Activated T-cell treated with anti-CD3 and anti-CD28 coated beads, Interleukin-2, amount 50 U/mL, for 4 hours (primary cell): ENCODE results near the gene ZIC3. TPM values are rescaled to one million over a fixed set of nuclear protein-coding genes. Genes with fewer than 3 reads are reported as not detected.

ENCODE experiments used
- ATAC-seq, 2 donors: fragments of 200-7000 bp; cut with Tn5 transposase; one replicate each; pipeline ENCODE4 v1.10.0; 2021
- DNase-seq: peaks from one replicate; pipeline ENCODE4 v3.0.0-alpha.2; 2020
- H3K27me3 Mint-ChIP-seq: one replicate; pipeline ENCODE4 v1.8.0; 2021; ENCODE audit warnings: low read depth, mixed read lengths
- H3K36me3 Mint-ChIP-seq: one replicate; pipeline ENCODE4 v1.8.0; 2022; ENCODE audit warnings: mixed read lengths; ENCODE audit not compliant: insufficient read depth
- H3K4me1 Mint-ChIP-seq: one replicate; pipeline ENCODE4 v1.8.0; 2021; ENCODE audit warnings: low read depth, mixed read lengths
- H3K4me3 Mint-ChIP-seq: one replicate; pipeline ENCODE4 v1.8.0; 2021; ENCODE audit warnings: mild to moderate bottlenecking, moderate library complexity, mixed read lengths
- H3K9me3 Mint-ChIP-seq: one replicate; pipeline ENCODE4 v1.8.0; 2021; ENCODE audit warnings: mixed read lengths
- total RNA-seq, 3 donors: library from RNA; stranded (reverse); gene quantifications; one replicate each; pipeline ENCODE4 v1.2.1, GENCODE V29; 2021

Gene ZIC3
- total RNA-seq, 3 donors from 2014 or later = not detected

DNA sequence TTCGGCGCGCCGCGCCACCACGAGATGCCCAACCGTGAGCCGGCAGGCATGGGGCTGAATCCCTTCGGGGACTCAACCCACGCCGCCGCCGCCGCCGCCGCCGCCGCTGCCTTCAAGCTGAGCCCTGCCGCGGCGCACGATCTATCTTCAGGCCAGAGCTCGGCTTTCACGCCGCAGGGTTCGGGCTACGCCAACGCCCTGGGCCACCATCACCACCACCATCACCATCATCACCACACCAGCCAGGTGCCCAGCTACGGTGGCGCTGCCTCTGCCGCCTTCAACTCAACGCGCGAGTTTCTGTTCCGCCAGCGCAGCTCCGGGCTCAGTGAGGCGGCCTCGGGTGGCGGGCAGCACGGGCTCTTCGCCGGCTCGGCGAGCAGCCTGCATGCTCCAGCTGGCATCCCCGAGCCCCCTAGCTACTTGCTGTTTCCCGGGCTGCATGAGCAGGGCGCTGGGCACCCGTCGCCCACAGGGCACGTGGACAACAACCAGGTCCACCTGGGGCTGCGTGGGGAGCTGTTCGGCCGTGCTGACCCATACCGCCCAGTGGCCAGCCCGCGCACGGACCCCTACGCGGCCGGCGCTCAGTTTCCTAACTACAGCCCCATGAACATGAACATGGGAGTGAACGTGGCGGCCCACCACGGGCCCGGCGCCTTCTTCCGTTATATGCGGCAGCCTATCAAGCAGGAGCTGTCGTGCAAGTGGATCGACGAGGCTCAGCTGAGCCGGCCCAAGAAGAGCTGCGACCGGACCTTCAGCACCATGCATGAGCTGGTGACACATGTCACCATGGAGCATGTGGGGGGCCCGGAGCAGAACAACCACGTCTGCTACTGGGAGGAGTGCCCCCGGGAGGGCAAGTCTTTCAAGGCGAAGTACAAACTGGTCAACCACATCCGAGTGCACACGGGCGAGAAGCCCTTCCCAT, 1.1 kb downstream of the ZIC3 start:
- Mint-ChIP-seq H3K36me3 (no peaks in the 10 kb centered on the region), H3K9me3 (no peaks in the 10 kb centered on the region), H3K4me1 (peaks cover 13% of the 10 kb centered on the region), H3K4me3 (peak overlapping the region; percentile 42), H3K27me3 (peaks cover 71% of the 10 kb centered on the region)
- ATAC-seq (peak in 1 of 2 donors; percentile 21), DNase-seq (no peak)

DNA sequence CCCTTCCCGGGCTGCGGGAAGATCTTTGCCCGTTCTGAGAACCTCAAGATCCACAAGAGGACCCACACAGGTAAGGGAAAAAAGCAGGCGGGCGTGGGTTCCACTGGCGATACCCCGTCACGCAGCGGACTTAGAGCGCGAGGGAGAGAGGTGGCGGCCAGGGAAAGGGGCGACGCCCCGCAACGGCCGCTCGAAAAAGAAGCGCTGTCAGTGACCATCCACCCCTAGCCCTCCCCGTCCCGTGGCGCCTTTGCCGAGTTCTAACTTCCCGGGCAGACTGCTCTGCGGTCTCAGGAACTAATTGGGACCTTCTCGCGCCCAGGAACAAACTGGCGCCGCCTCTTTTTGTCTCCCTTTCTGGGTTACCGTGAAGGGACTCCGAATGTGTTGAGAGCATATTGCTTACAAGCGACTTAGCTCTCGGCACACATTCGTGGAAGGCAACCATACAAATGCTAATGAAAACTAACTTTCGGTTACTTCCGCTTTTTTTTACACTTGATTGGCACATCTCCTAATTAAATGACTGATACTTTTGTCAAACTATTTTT, 1.8 kb downstream of the ZIC3 start:
- peaks cover 70% of the 10 kb centered on the region for H3K27me3 Mint-ChIP-seq

GRCh38 chrX:137568741-137569469, 3.0 kb downstream of the ZIC3 start:
- Mint-ChIP-seq H3K4me1 (peaks cover 13% of the 10 kb centered on the region), H3K4me3 (no peak overlapping the region), H3K9me3 (no peaks in the 10 kb centered on the region), H3K27me3 (peaks cover 66% of the 10 kb centered on the region), H3K36me3 (no peaks in the 10 kb centered on the region)
- DNase-seq (no peak), ATAC-seq (no peak)

More for the DNA sequence above, 1.8 kb downstream of the ZIC3 start:
- peaks cover 13% of the 10 kb centered on the region for H3K4me1 Mint-ChIP-seq
- no peaks in the 10 kb centered on the region for H3K9me3 Mint-ChIP-seq
- peak overlapping the region; percentile 42 for H3K4me3 Mint-ChIP-seq
- no peaks in the 10 kb centered on the region for H3K36me3 Mint-ChIP-seq
- DNase-seq = no peak
- no peak for ATAC-seq

- no peak for ATAC-seq
- peaks cover 13% of the 10 kb centered on the region for H3K4me1 Mint-ChIP-seq
- H3K27me3 Mint-ChIP-seq = peaks cover 61% of the 10 kb centered on the region
Observed at GRCh38 chrX:137569470-137569891, 3.6 kb downstream of the ZIC3 start.

DNA sequence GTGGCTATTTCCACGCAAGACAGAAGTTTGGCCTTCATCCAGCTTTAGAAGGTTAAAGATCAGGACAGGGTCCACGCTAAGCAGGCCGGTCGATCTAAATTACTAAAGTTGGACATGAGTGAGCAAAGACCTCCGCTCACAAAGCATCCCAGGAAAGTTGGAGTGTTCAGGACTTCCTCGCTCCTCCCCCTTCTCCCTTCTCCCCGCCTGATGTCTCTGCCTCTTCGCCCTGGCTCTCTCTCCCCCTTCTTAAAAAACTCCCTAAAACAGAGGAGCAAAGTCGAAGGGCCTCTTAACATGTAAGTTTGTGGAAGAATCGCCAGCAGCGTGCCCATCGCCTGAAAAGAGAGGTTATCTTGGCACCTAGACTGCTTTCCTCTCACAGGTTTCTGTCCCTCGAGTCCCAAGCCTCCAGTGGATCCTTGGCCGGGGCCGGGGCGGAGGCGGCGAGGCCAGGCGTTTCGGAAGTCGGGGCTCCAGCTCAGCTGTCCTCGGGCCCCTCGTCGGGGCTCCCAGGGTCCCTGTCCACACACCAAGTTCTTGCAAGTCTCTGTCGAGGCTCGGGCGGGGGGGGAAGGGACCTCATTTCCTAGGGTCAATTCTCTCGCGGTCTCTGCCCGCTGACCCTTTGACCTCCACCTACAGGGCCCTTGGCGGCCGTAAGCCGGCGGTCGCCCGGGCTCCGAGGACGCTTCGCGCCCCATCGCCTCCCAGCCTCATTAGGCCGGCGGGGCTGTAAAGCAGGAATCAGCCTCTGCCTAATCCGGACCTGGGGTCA, 7.6 kb downstream of the ZIC3 start:
- Mint-ChIP-seq H3K9me3 (no peaks in the 10 kb centered on the region), H3K36me3 (no peaks in the 10 kb centered on the region), H3K4me3 (no peak overlapping the region), H3K4me1 (peaks cover 4% of the 10 kb centered on the region), H3K27me3 (peaks cover 57% of the 10 kb centered on the region)
- DNase-seq (no peak), ATAC-seq (no peak)

More at GRCh38 chrX:137569470-137569891, 3.6 kb downstream of the ZIC3 start:
- no peaks in the 10 kb centered on the region for H3K36me3 Mint-ChIP-seq
- H3K9me3 Mint-ChIP-seq = no peaks in the 10 kb centered on the region
- H3K4me3 Mint-ChIP-seq = no peak overlapping the region
- no peak for DNase-seq

- peaks cover 53% of the 10 kb centered on the region for H3K27me3 Mint-ChIP-seq
- ATAC-seq (no peak), DNase-seq (no peak)
- peaks cover 1% of the 10 kb centered on the region for H3K4me1 Mint-ChIP-seq
- H3K9me3 Mint-ChIP-seq = no peaks in the 10 kb centered on the region
- no peaks in the 10 kb centered on the region for H3K36me3 Mint-ChIP-seq
- H3K4me3 Mint-ChIP-seq = no peak overlapping the region
Observed at GRCh38 chrX:137574102-137574783, 8.3 kb downstream of the ZIC3 start.

GRCh38 chrX:137574784-137575293, 8.9 kb downstream of the ZIC3 start:
- no peaks in the 10 kb centered on the region for H3K9me3 Mint-ChIP-seq
- H3K4me3 Mint-ChIP-seq = no peak overlapping the region
- no peaks in the 10 kb centered on the region for H3K36me3 Mint-ChIP-seq
- DNase-seq (no peak), ATAC-seq (no peak)
- H3K4me1 Mint-ChIP-seq = peaks cover under 1% of the 10 kb centered on the region
- H3K27me3 Mint-ChIP-seq = peaks cover 50% of the 10 kb centered on the region

DNA sequence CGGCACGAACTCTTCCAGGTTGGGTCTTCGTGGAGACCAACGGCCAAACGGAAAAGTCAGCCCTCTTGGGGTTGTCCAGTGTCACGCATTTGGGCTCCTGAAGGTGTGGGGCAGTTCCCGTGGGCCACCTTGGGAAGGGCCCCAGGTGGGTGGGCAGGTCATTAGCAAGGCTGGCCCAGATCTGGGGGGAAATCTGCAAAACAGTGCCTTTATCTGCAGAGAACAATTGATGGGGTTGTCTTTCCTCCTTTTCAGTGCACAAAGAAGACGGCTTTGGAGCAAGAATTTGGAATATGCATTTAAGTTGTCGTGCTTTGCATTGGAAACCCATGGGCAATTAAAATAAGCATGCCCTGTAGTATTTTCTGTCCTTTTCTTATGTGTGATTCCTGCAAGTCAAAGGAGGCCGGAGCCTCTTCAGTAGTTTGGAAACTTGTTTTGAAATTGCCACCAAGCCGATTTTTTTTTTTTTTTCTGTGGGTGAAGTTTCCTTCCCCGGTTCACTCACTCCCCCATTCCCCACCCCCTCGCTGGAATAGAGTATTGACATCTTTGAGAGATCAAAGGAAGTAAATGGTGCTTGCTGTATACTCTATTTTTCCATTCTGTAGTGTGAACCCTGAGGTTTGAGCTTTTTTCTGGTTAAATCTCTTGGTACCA, 9.8 kb downstream of the ZIC3 start:
- peaks cover 44% of the 10 kb centered on the region for H3K27me3 Mint-ChIP-seq

GRCh38 chrX:137587151-137587550, 21.2 kb downstream of the ZIC3 start:
- H3K9me3 Mint-ChIP-seq = no peaks in the 10 kb centered on the region
- H3K27me3 Mint-ChIP-seq = peaks cover 8% of the 10 kb centered on the region
- no peak for ATAC-seq
- no peaks in the 10 kb centered on the region for H3K4me1 Mint-ChIP-seq
- no peaks in the 10 kb centered on the region for H3K36me3 Mint-ChIP-seq
- DNase-seq = no peak
- H3K4me3 Mint-ChIP-seq = no peak overlapping the region

More for the DNA sequence above, 9.8 kb downstream of the ZIC3 start:
- ATAC-seq (no peak), DNase-seq (no peak)
- Mint-ChIP-seq H3K36me3 (no peaks in the 10 kb centered on the region), H3K9me3 (no peaks in the 10 kb centered on the region), H3K4me3 (no peak overlapping the region), H3K4me1 (no peaks in the 10 kb centered on the region)

DNA sequence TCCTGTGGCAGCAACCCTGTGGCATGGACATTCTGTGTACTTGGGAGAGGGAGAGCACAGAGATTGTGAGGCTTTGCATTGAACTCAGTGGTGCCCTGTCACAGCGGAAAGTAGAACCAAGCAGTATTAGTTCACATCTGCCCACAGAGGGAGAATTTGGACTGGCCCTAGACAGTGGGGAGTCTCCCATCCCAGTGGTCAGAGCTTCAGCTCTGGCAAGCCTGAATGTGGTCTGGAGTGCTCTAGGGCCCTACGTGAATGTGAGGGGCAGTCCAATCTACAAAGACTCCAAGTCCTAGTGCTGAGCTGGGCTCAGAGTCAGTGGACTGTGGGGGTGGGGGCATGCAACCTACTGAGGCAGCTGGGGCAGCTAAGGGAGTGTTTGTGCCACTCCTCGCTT, 34.8 kb downstream of the ZIC3 start:
- H3K4me3 Mint-ChIP-seq = no peak overlapping the region
- peaks cover 5% of the 10 kb centered on the region for H3K27me3 Mint-ChIP-seq
- no peaks in the 10 kb centered on the region for H3K9me3 Mint-ChIP-seq
- ATAC-seq (no peak), DNase-seq (no peak)
- no peaks in the 10 kb centered on the region for H3K4me1 Mint-ChIP-seq
- no peaks in the 10 kb centered on the region for H3K36me3 Mint-ChIP-seq
